HFFc6 (cell line): ENCODE data around the gene PHACTR1. TPM values are rescaled to one million over a fixed set of nuclear protein-coding genes. Genes with fewer than 3 reads are reported as not detected.

Experiments
- DNase-seq: peaks from one replicate; pipeline ENCODE4 v3.0.0-alpha.2; 2018
- H3K27ac Mint-ChIP-seq: 2 replicates; pipeline ENCODE4 v1.8.0; 2020; ENCODE audit warnings: mild to moderate bottlenecking, mixed read lengths
- H3K27me3 Mint-ChIP-seq: 2 replicates; pipeline ENCODE4 v1.8.0; 2021; ENCODE audit warnings: mild to moderate bottlenecking, moderate library complexity, mixed read lengths; ENCODE audit not compliant: insufficient read depth
- H3K36me3 Mint-ChIP-seq: 2 replicates; pipeline ENCODE4 v1.8.0; 2021; ENCODE audit warnings: low read depth, mixed read lengths
- H3K4me1 Mint-ChIP-seq: 2 replicates; pipeline ENCODE4 v1.8.0; 2020; ENCODE audit warnings: low read depth, mixed read lengths
- H3K4me3 Mint-ChIP-seq: 2 replicates; pipeline ENCODE4 v1.8.0; 2020; ENCODE audit warnings: mild to moderate bottlenecking, moderate library complexity, mixed read lengths
- H3K9me3 Mint-ChIP-seq: 2 replicates; pipeline ENCODE4 v1.8.0; 2020; ENCODE audit warnings: mild to moderate bottlenecking, mixed read lengths
- CTCF ChIP-seq: fragments of 200-600 bp; sonication (generic); IDR thresholded peaks from 2 replicates; pipeline ENCODE4 v1.5.0; 2021; ENCODE audit warnings: antibody characterized with exemption, mild to moderate bottlenecking
- total RNA-seq, 6 experiments: library from RNA; stranded (reverse); fragmentation: NEBNext Ultra II Directional; extraction: Animal tissue kit (Norgen Biotek cat#: 25700); gene quantifications; 2 replicates in 1 of 6; 3 replicates in 5 of 6; pipeline ENCODE4 v1.2.3, GENCODE V29; 2021

Gene PHACTR1
- total RNA-seq, 6 experiments from 2014 or later: 2.5 to 4.7 (median 3.9) TPM

DNA sequence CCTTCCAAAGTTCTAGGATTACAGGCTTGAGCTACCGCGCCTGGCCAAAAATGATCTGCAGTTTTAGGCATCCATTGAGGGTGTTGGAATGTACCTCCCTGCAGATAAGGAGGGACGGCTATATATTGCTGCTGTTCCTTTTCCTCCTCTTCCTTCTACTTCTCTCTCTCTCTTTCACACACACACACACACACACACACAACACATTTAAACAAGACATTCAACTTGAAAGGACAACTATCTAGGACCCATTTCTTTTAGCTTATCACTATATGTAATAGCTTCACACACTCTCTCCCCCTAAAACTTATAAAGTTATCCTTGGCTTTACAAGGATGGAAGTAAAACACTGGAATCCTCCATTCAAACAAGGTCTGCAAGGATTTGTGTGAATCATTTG, 260.6 kb downstream of the PHACTR1 start:
- Mint-ChIP-seq H3K4me1 (peaks cover 11% of the 10 kb centered on the region), H3K27me3 (0 out of 2 replicates have a peak, but pooled peaks cover 3% of the 10 kb centered on the region)

GRCh38 chr6:12977806-12978205, 261.2 kb downstream of the PHACTR1 start:
- no peak for DNase-seq
- no peak overlapping the region for H3K27ac Mint-ChIP-seq
- no peak overlapping the region for H3K4me3 Mint-ChIP-seq
- H3K4me1 Mint-ChIP-seq: peaks cover 10% of the 10 kb centered on the region
- 0 out of 2 replicates have a peak, but pooled peaks cover 3% of the 10 kb centered on the region for H3K27me3 Mint-ChIP-seq
- no peak for TF ChIP-seq CTCF
- no peaks in the 10 kb centered on the region for H3K36me3 Mint-ChIP-seq
- no peaks in the 10 kb centered on the region for H3K9me3 Mint-ChIP-seq

More for the DNA sequence above, 260.6 kb downstream of the PHACTR1 start:
- Mint-ChIP-seq H3K27ac (no peak overlapping the region), H3K36me3 (no peaks in the 10 kb centered on the region), H3K9me3 (no peaks in the 10 kb centered on the region), H3K4me3 (no peak overlapping the region)
- no peak for TF ChIP-seq CTCF
- no peak for DNase-seq

DNA sequence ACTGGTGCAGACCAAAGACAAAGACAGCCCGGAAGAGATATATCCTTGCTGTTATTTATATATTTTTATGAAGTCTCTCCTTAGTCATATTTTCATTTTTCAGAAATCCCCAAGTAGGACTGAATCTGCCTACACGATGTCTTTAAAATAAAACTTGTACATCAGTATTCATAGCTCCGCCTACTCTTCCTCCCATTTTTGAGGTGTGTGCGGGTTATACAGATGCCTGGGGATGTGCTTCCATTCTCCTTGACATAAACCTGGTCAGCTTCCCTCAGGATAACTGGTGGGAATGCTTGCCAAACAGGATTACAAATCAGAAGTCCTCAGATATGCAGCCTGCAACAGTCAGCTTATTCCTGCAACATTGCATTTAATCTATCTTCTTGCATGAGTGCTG, 264.2 kb downstream of the PHACTR1 start:
- Mint-ChIP-seq H3K27ac (no peak overlapping the region), H3K36me3 (no peaks in the 10 kb centered on the region), H3K9me3 (no peaks in the 10 kb centered on the region), H3K4me1 (no peaks in the 10 kb centered on the region), H3K27me3 (no peaks in the 10 kb centered on the region), H3K4me3 (no peak overlapping the region)
- TF ChIP-seq CTCF: no peak
- no peak for DNase-seq

- DNase-seq: no peak
- Mint-ChIP-seq H3K27me3 (no peaks in the 10 kb centered on the region), H3K4me1 (no peaks in the 10 kb centered on the region), H3K27ac (no peak overlapping the region), H3K36me3 (no peaks in the 10 kb centered on the region), H3K4me3 (no peak overlapping the region), H3K9me3 (no peaks in the 10 kb centered on the region)
- no peak for TF ChIP-seq CTCF
These were observed 268.2 kb downstream of the PHACTR1 start for GRCh38 chr6:12984776-12985175.

DNA sequence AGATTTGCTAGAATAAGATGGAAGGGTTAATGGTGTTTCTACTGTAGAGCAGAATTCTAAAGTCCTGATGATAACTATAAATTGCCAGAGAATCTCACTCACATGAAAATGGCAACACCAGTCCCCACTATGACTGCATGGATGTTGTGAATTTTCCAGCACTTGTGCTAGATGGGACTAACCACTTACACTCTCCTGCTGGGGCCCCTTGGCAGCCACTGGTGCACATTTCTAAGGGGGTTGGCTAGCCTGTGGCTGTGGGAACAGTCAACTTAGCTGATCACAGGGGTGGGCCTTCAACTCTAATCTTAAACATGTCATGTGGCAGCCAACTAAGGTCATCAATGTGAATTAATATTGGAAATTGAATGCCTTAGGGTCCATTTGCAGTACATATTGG, 271.2 kb downstream of the PHACTR1 start:
- no peaks in the 10 kb centered on the region for H3K4me1 Mint-ChIP-seq
- no peak overlapping the region for H3K27ac Mint-ChIP-seq
- H3K4me3 Mint-ChIP-seq: no peak overlapping the region
- no peaks in the 10 kb centered on the region for H3K27me3 Mint-ChIP-seq
- no peaks in the 10 kb centered on the region for H3K36me3 Mint-ChIP-seq
- no peak for DNase-seq
- H3K9me3 Mint-ChIP-seq: no peaks in the 10 kb centered on the region
- TF ChIP-seq CTCF: no peak

GRCh38 chr6:12990162-12990561, 273.6 kb downstream of the PHACTR1 start:
- H3K36me3 Mint-ChIP-seq: no peaks in the 10 kb centered on the region
- no peak overlapping the region for H3K27ac Mint-ChIP-seq

More at GRCh38 chr6:12990162-12990561, 273.6 kb downstream of the PHACTR1 start:
- Mint-ChIP-seq H3K4me3 (no peak overlapping the region), H3K9me3 (no peaks in the 10 kb centered on the region), H3K4me1 (no peaks in the 10 kb centered on the region), H3K27me3 (no peaks in the 10 kb centered on the region)
- no peak for DNase-seq
- TF ChIP-seq CTCF: no peak
